ENCODE results near the gene MCF2L. TPM values are rescaled to one million over a fixed set of nuclear protein-coding genes. Genes with fewer than 3 reads are reported as not detected.

Gene MCF2L
- polyA plus RNA-seq, 1 donor from 2014 or later = 88.0 TPM

DNA sequence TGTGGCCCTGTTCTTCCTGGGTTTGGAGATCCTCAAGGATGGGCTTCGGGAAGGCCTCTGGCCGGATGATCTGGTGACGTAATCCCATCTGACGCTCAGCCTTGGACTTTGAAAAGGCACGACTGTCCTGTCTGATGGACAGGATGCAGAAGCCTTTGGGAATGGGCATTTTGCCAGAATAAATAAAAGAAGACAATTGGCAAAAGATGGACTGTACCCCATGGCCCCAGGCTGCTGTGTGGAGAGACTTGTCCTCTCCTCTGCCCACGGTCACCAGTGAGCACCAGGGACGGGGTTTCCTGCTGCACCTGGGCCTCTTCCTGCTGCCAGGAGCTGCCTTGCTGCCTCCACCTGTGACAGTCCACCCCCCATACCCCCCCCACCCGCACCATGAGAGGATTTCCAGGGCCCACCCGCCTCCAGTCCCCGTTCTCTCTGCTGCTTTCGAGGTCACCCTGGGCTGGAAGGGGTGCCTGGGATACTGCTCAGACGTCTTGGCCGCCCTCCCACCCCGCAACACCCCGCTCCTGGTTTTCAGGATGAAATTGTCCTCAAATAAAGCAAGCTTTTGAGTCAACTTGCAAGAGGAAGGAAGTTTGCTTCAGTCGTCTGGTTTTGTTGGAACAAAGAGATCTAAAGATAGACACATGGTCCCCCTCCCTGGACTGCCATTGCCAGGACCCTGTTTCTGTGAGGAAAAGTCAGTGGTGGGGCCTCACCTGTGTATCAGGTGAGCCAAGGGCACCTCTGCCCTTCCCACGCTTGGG is 40.9 kb downstream of the MCF2L start:
- H3F3A ChIP-seq (ENCODE audit: insufficient read depth, low read length, poor library complexity, severe bottlenecking) = no peaks in the 10 kb centered on the region
- H3K9me2 ChIP-seq (ENCODE audit: insufficient read depth, low read length) = no peaks in the 10 kb centered on the region
- no peak overlapping the region for H3K4me2 ChIP-seq (ENCODE audit: low read length)
- no peaks in the 10 kb centered on the region for H3K36me3 ChIP-seq (ENCODE audit: insufficient read depth, low read length)
- H3K9me3 ChIP-seq (ENCODE audit: low read length) = peaks cover 7% of the 10 kb centered on the region
- H4K20me1 ChIP-seq (ENCODE audit: insufficient read depth) = no peaks in the 10 kb centered on the region
- no peak overlapping the region for H3K4me3 ChIP-seq (ENCODE audit: low read length)
- H3K27me3 ChIP-seq (ENCODE audit: insufficient read depth, low read depth, low read length) = no peaks in the 10 kb centered on the region
- peaks cover 3% of the 10 kb centered on the region for H3K79me2 ChIP-seq (replicated peaks; ENCODE audit: insufficient read depth, low read length)
- H3K27ac ChIP-seq (ENCODE audit: low read length) = no peak overlapping the region
- TF ChIP-seq, protein P1, sequence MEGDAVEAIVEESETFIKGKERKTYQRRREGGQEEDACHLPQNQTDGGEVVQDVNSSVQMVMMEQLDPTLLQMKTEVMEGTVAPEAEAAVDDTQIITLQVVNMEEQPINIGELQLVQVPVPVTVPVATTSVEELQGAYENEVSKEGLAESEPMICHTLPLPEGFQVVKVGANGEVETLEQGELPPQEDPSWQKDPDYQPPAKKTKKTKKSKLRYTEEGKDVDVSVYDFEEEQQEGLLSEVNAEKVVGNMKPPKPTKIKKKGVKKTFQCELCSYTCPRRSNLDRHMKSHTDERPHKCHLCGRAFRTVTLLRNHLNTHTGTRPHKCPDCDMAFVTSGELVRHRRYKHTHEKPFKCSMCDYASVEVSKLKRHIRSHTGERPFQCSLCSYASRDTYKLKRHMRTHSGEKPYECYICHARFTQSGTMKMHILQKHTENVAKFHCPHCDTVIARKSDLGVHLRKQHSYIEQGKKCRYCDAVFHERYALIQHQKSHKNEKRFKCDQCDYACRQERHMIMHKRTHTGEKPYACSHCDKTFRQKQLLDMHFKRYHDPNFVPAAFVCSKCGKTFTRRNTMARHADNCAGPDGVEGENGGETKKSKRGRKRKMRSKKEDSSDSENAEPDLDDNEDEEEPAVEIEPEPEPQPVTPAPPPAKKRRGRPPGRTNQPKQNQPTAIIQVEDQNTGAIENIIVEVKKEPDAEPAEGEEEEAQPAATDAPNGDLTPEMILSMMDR (IDR thresholded peaks at IDR 0.05; ENCODE audit: poor library complexity, severe bottlenecking) = no peak
- TF ChIP-seq, protein P2, sequence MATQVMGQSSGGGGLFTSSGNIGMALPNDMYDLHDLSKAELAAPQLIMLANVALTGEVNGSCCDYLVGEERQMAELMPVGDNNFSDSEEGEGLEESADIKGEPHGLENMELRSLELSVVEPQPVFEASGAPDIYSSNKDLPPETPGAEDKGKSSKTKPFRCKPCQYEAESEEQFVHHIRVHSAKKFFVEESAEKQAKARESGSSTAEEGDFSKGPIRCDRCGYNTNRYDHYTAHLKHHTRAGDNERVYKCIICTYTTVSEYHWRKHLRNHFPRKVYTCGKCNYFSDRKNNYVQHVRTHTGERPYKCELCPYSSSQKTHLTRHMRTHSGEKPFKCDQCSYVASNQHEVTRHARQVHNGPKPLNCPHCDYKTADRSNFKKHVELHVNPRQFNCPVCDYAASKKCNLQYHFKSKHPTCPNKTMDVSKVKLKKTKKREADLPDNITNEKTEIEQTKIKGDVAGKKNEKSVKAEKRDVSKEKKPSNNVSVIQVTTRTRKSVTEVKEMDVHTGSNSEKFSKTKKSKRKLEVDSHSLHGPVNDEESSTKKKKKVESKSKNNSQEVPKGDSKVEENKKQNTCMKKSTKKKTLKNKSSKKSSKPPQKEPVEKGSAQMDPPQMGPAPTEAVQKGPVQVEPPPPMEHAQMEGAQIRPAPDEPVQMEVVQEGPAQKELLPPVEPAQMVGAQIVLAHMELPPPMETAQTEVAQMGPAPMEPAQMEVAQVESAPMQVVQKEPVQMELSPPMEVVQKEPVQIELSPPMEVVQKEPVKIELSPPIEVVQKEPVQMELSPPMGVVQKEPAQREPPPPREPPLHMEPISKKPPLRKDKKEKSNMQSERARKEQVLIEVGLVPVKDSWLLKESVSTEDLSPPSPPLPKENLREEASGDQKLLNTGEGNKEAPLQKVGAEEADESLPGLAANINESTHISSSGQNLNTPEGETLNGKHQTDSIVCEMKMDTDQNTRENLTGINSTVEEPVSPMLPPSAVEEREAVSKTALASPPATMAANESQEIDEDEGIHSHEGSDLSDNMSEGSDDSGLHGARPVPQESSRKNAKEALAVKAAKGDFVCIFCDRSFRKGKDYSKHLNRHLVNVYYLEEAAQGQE (IDR thresholded peaks at IDR 0.05; ENCODE audit: borderline replicate concordance) = no peak
- TF ChIP-seq SMC3 (conservative IDR thresholded peaks at IDR 0.05; ENCODE audit: poor library complexity) (no peak), EZH2 (IDR thresholded peaks at IDR 0.05; ENCODE audit: borderline replicate concordance, insufficient read depth, low read length, poor library complexity, severe bottlenecking) (no peak), TAF1 (IDR thresholded peaks at IDR 0.05; ENCODE audit: low read depth) (no peak), EP300 (conservative IDR thresholded peaks at IDR 0.05; ENCODE audit: poor library complexity, severe bottlenecking) (no peak), RAD21 (conservative IDR thresholded peaks at IDR 0.05) (no peak), MXI1 (conservative IDR thresholded peaks at IDR 0.05; ENCODE audit: poor library complexity, severe bottlenecking) (no peak), POLR2AphosphoS5 (IDR thresholded peaks at IDR 0.05) (no peak)
- H2AFZ ChIP-seq (ENCODE audit: low read depth, low read length) = no peak overlapping the region
- no peak overlapping the region for H3K9ac ChIP-seq (ENCODE audit: low read length)

DNA sequence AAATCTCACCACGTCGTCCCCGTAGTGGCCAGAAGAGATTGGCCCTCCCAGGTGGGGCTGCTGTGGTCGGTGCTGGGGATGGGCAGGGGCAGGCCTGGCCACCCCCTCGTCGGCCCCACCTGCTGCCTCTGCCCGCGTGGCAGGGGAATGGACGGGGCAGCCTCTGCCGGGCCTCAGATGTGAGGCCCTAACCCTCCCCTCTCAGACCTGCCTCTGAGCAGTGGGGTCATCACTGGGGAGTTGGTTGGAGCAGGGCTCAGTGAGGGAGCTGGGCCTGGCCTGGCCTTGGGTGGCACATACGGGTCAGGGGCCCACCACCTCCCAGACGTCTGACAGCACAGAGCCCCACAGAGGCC is 41.5 kb downstream of the MCF2L start:
- Histone ChIP-seq H3K9me2 (ENCODE audit: insufficient read depth, low read length) (no peaks in the 10 kb centered on the region), H3K36me3 (ENCODE audit: insufficient read depth, low read length) (no peaks in the 10 kb centered on the region), H3K4me2 (ENCODE audit: low read length) (no peak overlapping the region), H4K20me1 (ENCODE audit: insufficient read depth) (no peaks in the 10 kb centered on the region), H2AFZ (ENCODE audit: low read depth, low read length) (no peak overlapping the region), H3F3A (ENCODE audit: insufficient read depth, low read length, poor library complexity, severe bottlenecking) (no peaks in the 10 kb centered on the region), H3K9ac (ENCODE audit: low read length) (no peak overlapping the region), H3K4me3 (ENCODE audit: low read length) (no peak overlapping the region), H3K79me2 (replicated peaks; ENCODE audit: insufficient read depth, low read length) (peaks cover 3% of the 10 kb centered on the region), H3K27me3 (ENCODE audit: insufficient read depth, low read depth, low read length) (no peaks in the 10 kb centered on the region), H3K27ac (ENCODE audit: low read length) (no peak overlapping the region), H3K9me3 (ENCODE audit: low read length) (peaks cover 7% of the 10 kb centered on the region)
- TF ChIP-seq TAF1 (IDR thresholded peaks at IDR 0.05; ENCODE audit: low read depth) (no peak), EP300 (conservative IDR thresholded peaks at IDR 0.05; ENCODE audit: poor library complexity, severe bottlenecking) (no peak), POLR2AphosphoS5 (IDR thresholded peaks at IDR 0.05) (no peak), SMC3 (conservative IDR thresholded peaks at IDR 0.05; ENCODE audit: poor library complexity) (no peak), RAD21 (conservative IDR thresholded peaks at IDR 0.05) (no peak), EZH2 (IDR thresholded peaks at IDR 0.05; ENCODE audit: borderline replicate concordance, insufficient read depth, low read length, poor library complexity, severe bottlenecking) (no peak), MXI1 (conservative IDR thresholded peaks at IDR 0.05; ENCODE audit: poor library complexity, severe bottlenecking) (no peak)
- TF ChIP-seq, protein P1 (IDR thresholded peaks at IDR 0.05; ENCODE audit: poor library complexity, severe bottlenecking) = no peak
- TF ChIP-seq, protein P2 (IDR thresholded peaks at IDR 0.05; ENCODE audit: borderline replicate concordance) = no peak

Data from neural cell (in vitro differentiated cells).